Ishikawa (cell line): Measurements from ENCODE around the gene GPBAR1.

Source experiments
- CEBPB ChIP-seq: IDR thresholded peaks from 2 replicates; pipeline ENCODE4 v1.6.1; 2012
- CREB1 ChIP-seq: IDR thresholded peaks from 2 replicates; pipeline ENCODE4 v1.6.1; 2012; ENCODE audit warnings: low read depth
- EGR1 ChIP-seq: IDR thresholded peaks from 2 replicates; pipeline ENCODE4 v1.6.1; 2012
- EP300 ChIP-seq: IDR thresholded peaks from 2 replicates; pipeline ENCODE4 v1.6.1; 2012; ENCODE audit warnings: borderline replicate concordance
- FOXM1 ChIP-seq: IDR thresholded peaks from 2 replicates; pipeline ENCODE4 v1.6.1; 2012; ENCODE audit warnings: low read depth, borderline replicate concordance
- MAX ChIP-seq: IDR thresholded peaks from 2 replicates; pipeline ENCODE4 v1.6.1; 2012
- NFIC ChIP-seq: IDR thresholded peaks from 2 replicates; pipeline ENCODE4 v1.6.1; 2012
- RAD21 ChIP-seq: IDR thresholded peaks from 2 replicates; pipeline ENCODE4 v1.6.1; 2012; ENCODE audit warnings: low read depth
- TAF1 ChIP-seq: IDR thresholded peaks from 2 replicates; pipeline ENCODE4 v1.6.1; 2012; ENCODE audit warnings: low read depth, mild to moderate bottlenecking
- TCF12 ChIP-seq: IDR thresholded peaks from 2 replicates; pipeline ENCODE4 v1.6.1; 2012; ENCODE audit warnings: low read depth
- TEAD4 ChIP-seq: IDR thresholded peaks from 2 replicates; pipeline ENCODE4 v1.6.1; 2012
- YY1 ChIP-seq: IDR thresholded peaks from 2 replicates; pipeline ENCODE4 v1.6.1; 2012; ENCODE audit warnings: low read depth
- ZBTB7A ChIP-seq: IDR thresholded peaks from 2 replicates; pipeline ENCODE4 v1.6.1; 2012; ENCODE audit warnings: low read depth
- TF ChIP-seq, protein P1 (sequence below): IDR thresholded peaks from 2 replicates; pipeline ENCODE4 v1.6.1; 2012
- TF ChIP-seq, protein P2 (sequence below): IDR thresholded peaks from 2 replicates; pipeline ENCODE4 v1.6.1; 2012; ENCODE audit warnings: low read depth, mild to moderate bottlenecking

Gene GPBAR1

GRCh38 chr2:218310853-218311540, 50.2 kb downstream of the GPBAR1 start:
- TF ChIP-seq CREB1 = no peak
- TF ChIP-seq YY1 = no peak
- no peak for TF ChIP-seq TCF12
- no peak for TF ChIP-seq MAX
- no peak for TF ChIP-seq FOXM1

GRCh38 chr2:218312267-218312756, 51.5 kb downstream of the GPBAR1 start:
- no peak for TF ChIP-seq RAD21

- TF ChIP-seq TAF1 (no peak), CREB1 (no peak), TCF12 (no peak), CEBPB (no peak), TEAD4 (no peak), YY1 (no peak), NFIC (no peak), ZBTB7A (no peak), FOXM1 (no peak), RAD21 (no peak), EP300 (no peak), MAX (no peak), EGR1 (no peak)
- TF ChIP-seq, protein P1, sequence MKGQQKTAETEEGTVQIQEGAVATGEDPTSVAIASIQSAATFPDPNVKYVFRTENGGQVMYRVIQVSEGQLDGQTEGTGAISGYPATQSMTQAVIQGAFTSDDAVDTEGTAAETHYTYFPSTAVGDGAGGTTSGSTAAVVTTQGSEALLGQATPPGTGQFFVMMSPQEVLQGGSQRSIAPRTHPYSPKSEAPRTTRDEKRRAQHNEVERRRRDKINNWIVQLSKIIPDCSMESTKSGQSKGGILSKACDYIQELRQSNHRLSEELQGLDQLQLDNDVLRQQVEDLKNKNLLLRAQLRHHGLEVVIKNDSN = no peak
- TF ChIP-seq, protein P2, sequence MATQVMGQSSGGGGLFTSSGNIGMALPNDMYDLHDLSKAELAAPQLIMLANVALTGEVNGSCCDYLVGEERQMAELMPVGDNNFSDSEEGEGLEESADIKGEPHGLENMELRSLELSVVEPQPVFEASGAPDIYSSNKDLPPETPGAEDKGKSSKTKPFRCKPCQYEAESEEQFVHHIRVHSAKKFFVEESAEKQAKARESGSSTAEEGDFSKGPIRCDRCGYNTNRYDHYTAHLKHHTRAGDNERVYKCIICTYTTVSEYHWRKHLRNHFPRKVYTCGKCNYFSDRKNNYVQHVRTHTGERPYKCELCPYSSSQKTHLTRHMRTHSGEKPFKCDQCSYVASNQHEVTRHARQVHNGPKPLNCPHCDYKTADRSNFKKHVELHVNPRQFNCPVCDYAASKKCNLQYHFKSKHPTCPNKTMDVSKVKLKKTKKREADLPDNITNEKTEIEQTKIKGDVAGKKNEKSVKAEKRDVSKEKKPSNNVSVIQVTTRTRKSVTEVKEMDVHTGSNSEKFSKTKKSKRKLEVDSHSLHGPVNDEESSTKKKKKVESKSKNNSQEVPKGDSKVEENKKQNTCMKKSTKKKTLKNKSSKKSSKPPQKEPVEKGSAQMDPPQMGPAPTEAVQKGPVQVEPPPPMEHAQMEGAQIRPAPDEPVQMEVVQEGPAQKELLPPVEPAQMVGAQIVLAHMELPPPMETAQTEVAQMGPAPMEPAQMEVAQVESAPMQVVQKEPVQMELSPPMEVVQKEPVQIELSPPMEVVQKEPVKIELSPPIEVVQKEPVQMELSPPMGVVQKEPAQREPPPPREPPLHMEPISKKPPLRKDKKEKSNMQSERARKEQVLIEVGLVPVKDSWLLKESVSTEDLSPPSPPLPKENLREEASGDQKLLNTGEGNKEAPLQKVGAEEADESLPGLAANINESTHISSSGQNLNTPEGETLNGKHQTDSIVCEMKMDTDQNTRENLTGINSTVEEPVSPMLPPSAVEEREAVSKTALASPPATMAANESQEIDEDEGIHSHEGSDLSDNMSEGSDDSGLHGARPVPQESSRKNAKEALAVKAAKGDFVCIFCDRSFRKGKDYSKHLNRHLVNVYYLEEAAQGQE = no peak
Measured at GRCh38 chr2:218313356-218313755, 52.5 kb downstream of the GPBAR1 start.
